ENCODE results near the gene CORO2B. TPM values are rescaled to one million over a fixed set of nuclear protein-coding genes. Genes with fewer than 3 reads are reported as not detected.
"Not testable (repeated sequence)": the region's sequence is repeated elsewhere in the genome, so short reads cannot be mapped to it uniquely, and the experiment has no call there.

Gene CORO2B
- total RNA-seq, 1 donor from 2014 or later = 3.6 TPM

DNA sequence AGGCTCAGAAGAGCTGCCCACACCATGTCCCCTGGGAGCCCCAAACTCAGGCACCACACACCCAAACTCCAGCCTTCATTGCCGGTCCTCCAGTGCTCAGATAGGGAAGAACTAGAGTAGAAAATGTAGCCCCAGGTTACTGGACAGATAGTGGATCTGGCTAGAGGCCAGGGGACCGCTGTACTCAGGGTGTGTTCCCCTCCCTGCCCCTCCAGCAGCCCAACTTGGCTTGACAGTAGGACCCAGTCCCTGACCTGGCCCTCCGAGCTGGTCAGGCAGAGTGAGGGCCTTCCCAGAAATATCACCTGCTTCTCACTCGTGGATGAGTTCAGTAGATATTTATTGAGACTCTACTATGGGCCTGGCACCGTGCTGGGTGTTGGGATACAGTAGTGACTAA is 100.0 kb downstream of the CORO2B start:
- H3K4me3 ChIP-seq = no peak overlapping the region
- DNase-seq = no peak
- no peaks in the 10 kb centered on the region for H3K9me3 ChIP-seq
- peaks cover 7% of the 10 kb centered on the region for H3K4me1 ChIP-seq
- intact Hi-C loops (cut with DNase I) = no loop called here
- ATAC-seq = no peak
- TF ChIP-seq, protein P1, sequence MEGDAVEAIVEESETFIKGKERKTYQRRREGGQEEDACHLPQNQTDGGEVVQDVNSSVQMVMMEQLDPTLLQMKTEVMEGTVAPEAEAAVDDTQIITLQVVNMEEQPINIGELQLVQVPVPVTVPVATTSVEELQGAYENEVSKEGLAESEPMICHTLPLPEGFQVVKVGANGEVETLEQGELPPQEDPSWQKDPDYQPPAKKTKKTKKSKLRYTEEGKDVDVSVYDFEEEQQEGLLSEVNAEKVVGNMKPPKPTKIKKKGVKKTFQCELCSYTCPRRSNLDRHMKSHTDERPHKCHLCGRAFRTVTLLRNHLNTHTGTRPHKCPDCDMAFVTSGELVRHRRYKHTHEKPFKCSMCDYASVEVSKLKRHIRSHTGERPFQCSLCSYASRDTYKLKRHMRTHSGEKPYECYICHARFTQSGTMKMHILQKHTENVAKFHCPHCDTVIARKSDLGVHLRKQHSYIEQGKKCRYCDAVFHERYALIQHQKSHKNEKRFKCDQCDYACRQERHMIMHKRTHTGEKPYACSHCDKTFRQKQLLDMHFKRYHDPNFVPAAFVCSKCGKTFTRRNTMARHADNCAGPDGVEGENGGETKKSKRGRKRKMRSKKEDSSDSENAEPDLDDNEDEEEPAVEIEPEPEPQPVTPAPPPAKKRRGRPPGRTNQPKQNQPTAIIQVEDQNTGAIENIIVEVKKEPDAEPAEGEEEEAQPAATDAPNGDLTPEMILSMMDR (IDR thresholded peaks at IDR 0.05) = no peak
- no peaks in the 10 kb centered on the region for H3K36me3 ChIP-seq
- no peaks in the 10 kb centered on the region for H3K27me3 ChIP-seq
- no peak overlapping the region for H3K27ac ChIP-seq

DNA sequence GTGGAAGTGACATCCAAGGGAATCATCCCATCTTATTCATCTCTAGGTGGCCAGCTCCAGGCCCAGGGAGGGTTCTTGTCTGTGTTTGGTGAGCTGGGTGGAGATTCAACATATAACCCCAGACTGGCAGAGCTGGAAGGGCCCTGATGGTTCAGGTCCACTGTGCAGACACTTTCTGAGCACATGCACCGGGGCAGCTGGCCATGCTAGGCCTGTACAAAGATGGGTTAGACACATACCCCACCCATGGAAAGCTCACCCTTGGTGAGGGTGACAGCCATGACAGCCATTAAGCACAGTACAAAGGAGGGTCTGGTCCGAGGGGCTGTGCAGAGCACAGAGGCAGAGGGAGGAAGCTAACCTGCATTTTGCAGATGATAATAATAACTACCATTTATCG is 100.4 kb downstream of the CORO2B start:
- DNase-seq (no peak), ATAC-seq (no peak)
- H3K27ac ChIP-seq = no peak overlapping the region
- H3K36me3 ChIP-seq = no peaks in the 10 kb centered on the region
- TF ChIP-seq, protein P1 (IDR thresholded peaks at IDR 0.05) = no peak
- intact Hi-C loops (cut with DNase I) = no loop called here
- no peaks in the 10 kb centered on the region for H3K9me3 ChIP-seq
- no peaks in the 10 kb centered on the region for H3K27me3 ChIP-seq
- H3K4me3 ChIP-seq = no peak overlapping the region
- peaks cover 7% of the 10 kb centered on the region for H3K4me1 ChIP-seq

DNA sequence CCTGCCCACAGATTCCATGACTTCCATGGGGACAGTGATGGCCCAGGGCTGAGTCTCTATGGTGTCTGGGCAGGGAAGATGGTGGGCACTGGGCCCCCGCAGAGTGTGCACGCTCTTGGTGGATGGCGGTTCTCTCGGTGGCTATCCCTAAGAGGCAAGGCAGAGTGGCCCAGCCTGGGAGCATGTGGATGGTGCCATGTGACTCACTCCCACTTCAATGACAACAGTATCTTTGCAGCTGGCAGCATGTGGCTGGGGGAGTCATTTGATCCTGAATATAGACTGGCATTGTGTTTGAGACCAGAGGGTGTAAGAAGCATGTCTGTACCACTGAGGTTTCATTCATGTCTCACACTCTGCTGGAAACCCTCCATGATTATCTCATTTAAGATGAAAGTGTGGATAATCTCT is 101.2 kb downstream of the CORO2B start:
- no peak for ATAC-seq
- no peaks in the 10 kb centered on the region for H3K36me3 ChIP-seq
- no peak overlapping the region for H3K4me3 ChIP-seq
- H3K27me3 ChIP-seq = no peaks in the 10 kb centered on the region
- no peak for DNase-seq
- no peaks in the 10 kb centered on the region for H3K9me3 ChIP-seq
- intact Hi-C loops (cut with DNase I) = no loop called here
- H3K27ac ChIP-seq = no peak overlapping the region
- no peaks in the 10 kb centered on the region for H3K4me1 ChIP-seq
- TF ChIP-seq, protein P1 (IDR thresholded peaks at IDR 0.05) = no peak

DNA sequence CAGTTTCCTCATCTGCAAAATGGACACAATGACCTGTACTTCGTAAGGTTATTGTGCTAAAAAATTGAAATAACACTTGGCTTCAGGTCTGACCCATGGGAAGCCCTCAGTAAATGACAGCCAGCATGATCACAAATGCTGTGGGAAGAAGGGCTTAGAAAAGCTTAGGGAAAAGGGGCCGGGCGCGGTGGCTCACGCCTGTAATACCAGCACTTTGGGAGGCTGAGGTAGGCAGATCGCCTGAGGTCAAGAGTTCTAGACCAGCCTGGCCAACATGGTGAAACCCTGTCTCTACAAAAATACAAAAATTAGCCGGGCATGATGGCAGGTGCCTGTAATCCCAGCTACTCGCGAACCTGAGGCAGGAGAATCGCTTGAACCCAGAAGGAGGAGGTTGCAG is 102.0 kb downstream of the CORO2B start:
- H3K4me3 ChIP-seq; H3K9me3 ChIP-seq; intact Hi-C loops (cut with DNase I); H3K27ac ChIP-seq; H3K4me1 ChIP-seq; H3K27me3 ChIP-seq; H3K36me3 ChIP-seq; ATAC-seq: not testable (repeated sequence)
- DNase-seq = peak; percentile 35

DNA sequence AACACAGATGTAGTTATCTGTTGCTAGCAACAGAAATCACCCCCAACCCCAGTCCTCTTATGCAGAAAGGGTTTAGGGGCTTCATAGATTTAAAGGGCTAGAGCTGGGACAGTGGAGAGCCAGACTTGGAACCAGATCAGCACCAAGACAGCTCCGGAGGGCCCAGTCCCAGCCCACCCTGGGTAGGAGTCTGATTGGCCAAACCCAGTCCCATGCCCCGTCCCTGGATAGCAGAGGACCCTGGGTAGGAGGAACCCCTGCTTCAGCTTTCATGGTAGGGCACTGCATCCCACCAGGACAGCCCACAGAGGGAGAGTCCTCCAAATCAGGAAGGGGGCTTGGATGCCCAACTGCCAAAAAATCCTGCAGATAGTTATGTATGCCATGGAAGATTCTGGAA is 103.0 kb downstream of the CORO2B start:
- Histone ChIP-seq H3K9me3 (no peaks in the 10 kb centered on the region), H3K27ac (no peak overlapping the region), H3K27me3 (no peaks in the 10 kb centered on the region), H3K36me3 (no peaks in the 10 kb centered on the region), H3K4me3 (no peak overlapping the region), H3K4me1 (no peaks in the 10 kb centered on the region)
- TF ChIP-seq, protein P1 (IDR thresholded peaks at IDR 0.05) = no peak
- no peak for ATAC-seq
- intact Hi-C loops (cut with DNase I) = no loop called here
- peak; percentile 30 for DNase-seq

DNA sequence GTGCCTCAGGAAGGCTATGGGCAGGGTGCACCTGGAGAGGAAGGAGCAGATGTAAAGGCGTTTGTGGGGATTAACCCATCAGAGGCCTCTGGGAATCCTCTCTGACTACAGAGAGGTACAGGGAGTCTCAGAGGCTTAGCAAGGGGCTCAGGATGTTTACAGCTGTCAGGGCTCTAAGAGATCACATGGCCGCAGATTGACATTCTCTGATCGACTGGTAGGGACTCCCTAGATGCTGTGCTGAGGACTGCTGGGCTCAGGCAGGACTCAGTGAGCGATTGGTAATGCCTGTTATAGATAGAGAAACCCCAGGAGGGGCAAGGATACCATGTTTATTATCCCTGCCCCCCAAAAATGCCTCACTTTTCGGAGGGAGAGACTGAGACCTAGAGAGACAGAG is 103.5 kb downstream of the CORO2B start:
- Histone ChIP-seq H3K9me3 (no peaks in the 10 kb centered on the region), H3K4me1 (no peaks in the 10 kb centered on the region), H3K27me3 (no peaks in the 10 kb centered on the region), H3K36me3 (no peaks in the 10 kb centered on the region), H3K4me3 (no peak overlapping the region), H3K27ac (no peak overlapping the region)
- DNase-seq (no peak), ATAC-seq (no peak)
- intact Hi-C loops (cut with DNase I) = no loop called here
- TF ChIP-seq, protein P1 (IDR thresholded peaks at IDR 0.05) = no peak
